SJCRH30 (cell line): ENCODE data around the gene CARD19. TPM values are rescaled to one million over a fixed set of nuclear protein-coding genes. Genes with fewer than 3 reads are reported as not detected.

Experiments used
- DNase-seq, 2 experiments: peaks; one replicate each; pipeline ENCODE4 v3.0.0-alpha.2; 2015 to 2020
- H3K27ac ChIP-seq: fragments of 250-450 bp; sonication (Bioruptor Pico); 2 replicates; pipeline ENCODE4 v1.5.1; 2020; ENCODE audit warnings: mild to moderate bottlenecking, moderate library complexity
- H3K27me3 ChIP-seq: fragments of 250-450 bp; sonication (Bioruptor Pico); 2 replicates; pipeline ENCODE4 v1.5.1; 2020; ENCODE audit warnings: mild to moderate bottlenecking, moderate library complexity
- H3K36me3 ChIP-seq: fragments of 250-450 bp; sonication (Bioruptor Pico); 2 replicates; pipeline ENCODE4 v1.5.1; 2020; ENCODE audit warnings: mild to moderate bottlenecking, moderate library complexity
- H3K4me1 ChIP-seq: fragments of 250-450 bp; sonication (Bioruptor Pico); 2 replicates; pipeline ENCODE4 v1.5.1; 2020; ENCODE audit warnings: mild to moderate bottlenecking, moderate library complexity
- H3K4me3 ChIP-seq: fragments of 250-450 bp; sonication (Bioruptor Pico); 2 replicates; pipeline ENCODE4 v1.5.1; 2020; ENCODE audit warnings: mild to moderate bottlenecking, moderate library complexity
- H3K9me3 ChIP-seq: fragments of 250-450 bp; sonication (Bioruptor Pico); replicated peaks from 2 replicates; pipeline ENCODE4 v1.5.1; 2020; ENCODE audit warnings: mild to moderate bottlenecking, moderate library complexity
- total RNA-seq: library from RNA; depleted of rRNA; stranded (reverse); fragments of >200 nt; shearing (Covaris generic); gene quantifications from 2 replicates; pipeline ENCODE4 v1.2.3, GENCODE V29; 2014

The CARD19 gene
- total RNA-seq, 1 experiment from 2014 or later = 36.9 TPM

GRCh38 chr9:93089024-93089423, 7.0 kb upstream of the CARD19 start:
- no peak for DNase-seq
- Histone ChIP-seq H3K27me3 (no peaks in the 10 kb centered on the region), H3K9me3 (no peaks in the 10 kb centered on the region), H3K4me3 (no peak overlapping the region), H3K4me1 (no peaks in the 10 kb centered on the region), H3K36me3 (no peaks in the 10 kb centered on the region), H3K27ac (no peak overlapping the region)

GRCh38 chr9:93089481-93089991, 6.5 kb upstream of the CARD19 start:
- no peak for DNase-seq
- Histone ChIP-seq H3K9me3 (no peaks in the 10 kb centered on the region), H3K27ac (no peak overlapping the region), H3K4me1 (no peaks in the 10 kb centered on the region), H3K4me3 (no peak overlapping the region), H3K36me3 (no peaks in the 10 kb centered on the region), H3K27me3 (no peaks in the 10 kb centered on the region)

GRCh38 chr9:93090091-93090655, 5.8 kb upstream of the CARD19 start:
- no peak for DNase-seq
- no peaks in the 10 kb centered on the region for H3K9me3 ChIP-seq

GRCh38 chr9:93091056-93091452, 5.0 kb upstream of the CARD19 start:
- no peak overlapping the region for H3K27ac ChIP-seq
- no peak for DNase-seq
- peaks cover 3% of the 10 kb centered on the region; the same call in 1 of the 2 replicates for H3K4me1 ChIP-seq
- no peak overlapping the region for H3K4me3 ChIP-seq
- no peaks in the 10 kb centered on the region for H3K9me3 ChIP-seq
- H3K36me3 ChIP-seq = no peaks in the 10 kb centered on the region
- H3K27me3 ChIP-seq = no peaks in the 10 kb centered on the region

More at GRCh38 chr9:93090091-93090655, 5.8 kb upstream of the CARD19 start:
- H3K36me3 ChIP-seq = no peaks in the 10 kb centered on the region
- H3K27ac ChIP-seq = no peak overlapping the region
- no peak overlapping the region for H3K4me3 ChIP-seq
- no peaks in the 10 kb centered on the region for H3K27me3 ChIP-seq
- peaks cover 3% of the 10 kb centered on the region; the same call in 1 of the 2 replicates for H3K4me1 ChIP-seq

- Histone ChIP-seq H3K27me3 (no peaks in the 10 kb centered on the region), H3K4me1 (peaks cover 3% of the 10 kb centered on the region; the same call in 1 of the 2 replicates), H3K27ac (no peak overlapping the region), H3K4me3 (no peak overlapping the region), H3K36me3 (no peaks in the 10 kb centered on the region), H3K9me3 (no peaks in the 10 kb centered on the region)
- no peak for DNase-seq
Observed at GRCh38 chr9:93091453-93092081, 4.5 kb upstream of the CARD19 start.

GRCh38 chr9:93092251-93092991, 3.6 kb upstream of the CARD19 start:
- H3K4me3 ChIP-seq = no peak overlapping the region
- peaks cover 10% of the 10 kb centered on the region for H3K4me1 ChIP-seq
- H3K36me3 ChIP-seq = no peaks in the 10 kb centered on the region
- no peak for DNase-seq
- no peaks in the 10 kb centered on the region for H3K9me3 ChIP-seq
- no peaks in the 10 kb centered on the region for H3K27me3 ChIP-seq
- H3K27ac ChIP-seq = no peak overlapping the region

- H3K4me3 ChIP-seq = no peak overlapping the region
- no peak overlapping the region for H3K27ac ChIP-seq
- no peaks in the 10 kb centered on the region for H3K36me3 ChIP-seq
- no peaks in the 10 kb centered on the region for H3K9me3 ChIP-seq
- DNase-seq = no peak
- H3K4me1 ChIP-seq = peaks cover 19% of the 10 kb centered on the region
- H3K27me3 ChIP-seq = no peaks in the 10 kb centered on the region
Observed at GRCh38 chr9:93093127-93093876, 2.7 kb upstream of the CARD19 start.

GRCh38 chr9:93093877-93094657, 1.9 kb upstream of the CARD19 start:
- H3K4me1 ChIP-seq = peaks cover 24% of the 10 kb centered on the region
- H3K27me3 ChIP-seq = no peaks in the 10 kb centered on the region

GRCh38 chr9:93094658-93095204, 1.3 kb upstream of the CARD19 start:
- peaks cover 25% of the 10 kb centered on the region for H3K4me1 ChIP-seq
- H3K36me3 ChIP-seq = no peaks in the 10 kb centered on the region
- H3K27me3 ChIP-seq = no peaks in the 10 kb centered on the region
- H3K9me3 ChIP-seq = no peaks in the 10 kb centered on the region
- H3K4me3 ChIP-seq = peak overlapping the region; percentile 62
- H3K27ac ChIP-seq = peak overlapping the region; percentile 77
- peak; percentile 36 to 42 for DNase-seq

More at GRCh38 chr9:93093877-93094657, 1.9 kb upstream of the CARD19 start:
- no peaks in the 10 kb centered on the region for H3K36me3 ChIP-seq
- no peak overlapping the region for H3K4me3 ChIP-seq
- no peak for DNase-seq
- no peaks in the 10 kb centered on the region for H3K9me3 ChIP-seq
- no peak overlapping the region for H3K27ac ChIP-seq

- Histone ChIP-seq H3K27ac (peak overlapping the region; percentile 77), H3K9me3 (peaks cover under 1% of the 10 kb centered on the region; the same call in 1 of the 2 replicates), H3K27me3 (no peaks in the 10 kb centered on the region), H3K4me3 (peak overlapping the region; percentile 96), H3K4me1 (peaks cover 25% of the 10 kb centered on the region), H3K36me3 (no peaks in the 10 kb centered on the region)
- peak; percentile 100 for DNase-seq
Observed at GRCh38 chr9:93095205-93096130, 549 bp upstream of the CARD19 start.

GRCh38 chr9:93096811-93097382, 880 bp downstream of the CARD19 start:
- Histone ChIP-seq H3K4me1 (peaks cover 25% of the 10 kb centered on the region), H3K27ac (peak overlapping the region; percentile 63)
- peak in 1 of 2 experiments; percentile 41 for DNase-seq

GRCh38 chr9:93097511-93098201, 1.6 kb downstream of the CARD19 start:
- H3K27ac ChIP-seq = no peak overlapping the region
- peak overlapping the region; percentile 96; the same call in 1 of the 2 replicates for H3K4me3 ChIP-seq
- H3K36me3 ChIP-seq = no peaks in the 10 kb centered on the region; the same call in 1 of the 2 replicates
- no peak for DNase-seq
- H3K9me3 ChIP-seq = peaks cover 3% of the 10 kb centered on the region; the same call in 1 of the 2 replicates
- H3K27me3 ChIP-seq = no peaks in the 10 kb centered on the region
- peaks cover 25% of the 10 kb centered on the region for H3K4me1 ChIP-seq

More at GRCh38 chr9:93096811-93097382, 880 bp downstream of the CARD19 start:
- Histone ChIP-seq H3K27me3 (no peaks in the 10 kb centered on the region), H3K9me3 (peaks cover 3% of the 10 kb centered on the region; the same call in 1 of the 2 replicates), H3K4me3 (peak overlapping the region; percentile 96), H3K36me3 (no peaks in the 10 kb centered on the region; the same call in 1 of the 2 replicates)
